GM18498 (cell line): ENCODE results near the gene TAF10.
A peak's percentile ranks its signal among the peaks of the same experiment; 100 is the strongest.

ENCODE experiments used
- ATAC-seq: cut with Tn5 transposase; IDR thresholded peaks from one replicate; pipeline ENCODE4 v1.9.1; 2021; ENCODE audit warnings: mild to moderate bottlenecking, moderate library complexity; ENCODE audit not compliant: unreplicated experiment

Gene TAF10

GRCh38 chr11:6612213-6613041 lies at the start of gene TAF10:
Gene TAF10 (minus strand): TSS chr11:6612216. CDS start chr11:6612189, 27 bp downstream.
- ATAC-seq, result peak; percentile 94

- no peak for ATAC-seq
These were observed 48.7 kb upstream of the TAF10 start for GRCh38 chr11:6660712-6661111.

GRCh38 chr11:6658647-6659046 lies 46.6 kb upstream of the TAF10 start:
- no peak for ATAC-seq

GRCh38 chr11:6657346-6657745 lies 45.3 kb upstream of the TAF10 start:
- ATAC-seq, result no peak

- ATAC-seq, result no peak
These were observed 44.9 kb upstream of the TAF10 start for GRCh38 chr11:6656936-6657335.

GRCh38 chr11:6656584-6656915 lies 44.5 kb upstream of the TAF10 start:
- ATAC-seq, result no peak

- no peak for ATAC-seq
These were observed 44.0 kb upstream of the TAF10 start, which contains the start of gene DCHS1 for GRCh38 chr11:6655790-6656583. Gene DCHS1 (minus strand): TSS chr11:6655809. CDS start chr11:6641613, 14,196 bp downstream.

- ATAC-seq, result no peak
These were observed 43.2 kb upstream of the TAF10 start for GRCh38 chr11:6655020-6655789.

GRCh38 chr11:6654281-6655019 lies 42.4 kb upstream of the TAF10 start:
- ATAC-seq, result no peak

- ATAC-seq, result no peak
These were observed 41.6 kb upstream of the TAF10 start for GRCh38 chr11:6653656-6654055.

GRCh38 chr11:6653097-6653496 lies 41.1 kb upstream of the TAF10 start:
- no peak for ATAC-seq

GRCh38 chr11:6652182-6652581 lies 40.2 kb upstream of the TAF10 start:
- no peak for ATAC-seq

- ATAC-seq, result no peak
These were observed 39.0 kb upstream of the TAF10 start for GRCh38 chr11:6650980-6651379.

- no peak for ATAC-seq
These were observed 38.1 kb upstream of the TAF10 start for GRCh38 chr11:6650104-6650503.

- ATAC-seq, result no peak
These were observed 36.5 kb upstream of the TAF10 start for GRCh38 chr11:6648501-6648900.

GRCh38 chr11:6647836-6648235 lies 35.8 kb upstream of the TAF10 start:
- no peak for ATAC-seq

- ATAC-seq, result peak; percentile 91
These were observed 35.1 kb upstream of the TAF10 start for GRCh38 chr11:6646918-6647679.

- no peak for ATAC-seq
These were observed 34.5 kb upstream of the TAF10 start for GRCh38 chr11:6646576-6646917.

- no peak for ATAC-seq
These were observed 34.1 kb upstream of the TAF10 start for GRCh38 chr11:6646071-6646470.

- ATAC-seq, result no peak
These were observed 30.9 kb upstream of the TAF10 start for GRCh38 chr11:6642957-6643356.
